GM15510 (cell line): ENCODE data around the gene DOK7.

Experiments
- POLR2A ChIP-seq: IDR thresholded peaks from 3 replicates; pipeline ENCODE4 v1.6.1; 2011; ENCODE audit warnings: borderline replicate concordance; ENCODE audit not compliant: insufficient read length; ENCODE audit errors: extremely low read depth

The DOK7 gene

GRCh38 chr4:3471886-3472285 lies 8.8 kb downstream of the DOK7 start:
- TF ChIP-seq POLR2A: no peak

GRCh38 chr4:3472411-3473141 lies 9.5 kb downstream of the DOK7 start:
- no peak for TF ChIP-seq POLR2A

DNA sequence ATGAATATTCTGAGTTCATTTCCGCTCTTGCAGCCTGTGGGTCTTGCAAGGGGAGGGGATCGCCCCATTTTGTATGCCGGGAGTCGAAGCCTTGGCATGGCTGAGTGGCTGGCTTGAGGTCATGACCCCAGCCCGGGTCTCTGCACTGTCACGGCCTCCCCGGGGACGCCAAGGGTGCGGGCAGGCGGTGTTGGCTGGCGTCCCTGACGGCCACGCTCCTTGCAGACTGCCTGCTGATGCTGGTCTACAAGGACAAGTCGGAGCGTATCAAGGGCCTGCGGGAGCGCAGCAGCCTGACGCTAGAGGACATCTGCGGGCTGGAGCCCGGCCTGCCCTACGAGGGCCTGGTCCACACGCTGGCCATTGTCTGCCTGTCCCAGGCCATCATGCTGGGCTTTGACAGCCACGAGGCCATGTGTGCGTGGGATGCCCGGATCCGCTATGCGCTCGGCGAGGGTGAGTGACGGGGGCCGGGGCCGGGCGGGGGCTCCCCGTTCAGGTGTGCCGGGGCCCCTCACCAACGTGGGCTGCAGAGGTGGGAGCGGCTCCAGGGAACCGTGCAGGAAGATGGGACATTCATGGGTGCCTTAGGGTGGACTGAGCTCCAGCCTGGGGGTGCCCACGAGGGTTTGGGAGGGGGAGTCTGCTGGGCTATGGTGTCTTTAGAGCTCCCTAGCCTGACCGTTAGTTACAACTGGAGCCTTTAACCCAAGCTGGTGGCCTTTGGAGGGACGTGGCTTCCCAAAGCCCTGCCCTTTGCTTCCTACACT lies 10.3 kb downstream of the DOK7 start:
- TF ChIP-seq POLR2A: no peak

- TF ChIP-seq POLR2A: no peak
Observed at GRCh38 chr4:3473996-3474765, 11.1 kb downstream of the DOK7 start.

GRCh38 chr4:3475041-3475712 lies 12.1 kb downstream of the DOK7 start:
- no peak for TF ChIP-seq POLR2A

- TF ChIP-seq POLR2A: no peak
Observed at GRCh38 chr4:3475713-3476260, 12.7 kb downstream of the DOK7 start.

DNA sequence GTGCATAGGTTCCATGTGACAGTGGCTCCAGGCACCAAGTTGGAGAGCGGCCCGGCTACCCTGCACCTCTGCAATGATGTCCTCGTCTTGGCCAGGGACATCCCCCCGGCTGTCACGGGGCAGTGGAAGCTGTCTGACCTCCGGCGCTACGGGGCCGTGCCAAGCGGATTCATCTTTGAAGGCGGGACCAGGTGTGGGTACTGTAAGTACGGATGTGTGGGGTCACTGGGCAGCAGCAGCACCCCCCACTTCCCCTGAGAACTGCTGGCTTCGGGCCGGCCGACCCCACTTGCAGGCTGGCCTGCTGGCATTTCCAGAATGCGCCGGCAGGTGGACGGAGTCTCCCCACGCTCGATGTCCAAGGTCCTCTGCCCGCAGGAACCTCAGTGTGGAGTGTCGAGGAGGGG lies 13.2 kb downstream of the DOK7 start:
- TF ChIP-seq POLR2A: no peak

DNA sequence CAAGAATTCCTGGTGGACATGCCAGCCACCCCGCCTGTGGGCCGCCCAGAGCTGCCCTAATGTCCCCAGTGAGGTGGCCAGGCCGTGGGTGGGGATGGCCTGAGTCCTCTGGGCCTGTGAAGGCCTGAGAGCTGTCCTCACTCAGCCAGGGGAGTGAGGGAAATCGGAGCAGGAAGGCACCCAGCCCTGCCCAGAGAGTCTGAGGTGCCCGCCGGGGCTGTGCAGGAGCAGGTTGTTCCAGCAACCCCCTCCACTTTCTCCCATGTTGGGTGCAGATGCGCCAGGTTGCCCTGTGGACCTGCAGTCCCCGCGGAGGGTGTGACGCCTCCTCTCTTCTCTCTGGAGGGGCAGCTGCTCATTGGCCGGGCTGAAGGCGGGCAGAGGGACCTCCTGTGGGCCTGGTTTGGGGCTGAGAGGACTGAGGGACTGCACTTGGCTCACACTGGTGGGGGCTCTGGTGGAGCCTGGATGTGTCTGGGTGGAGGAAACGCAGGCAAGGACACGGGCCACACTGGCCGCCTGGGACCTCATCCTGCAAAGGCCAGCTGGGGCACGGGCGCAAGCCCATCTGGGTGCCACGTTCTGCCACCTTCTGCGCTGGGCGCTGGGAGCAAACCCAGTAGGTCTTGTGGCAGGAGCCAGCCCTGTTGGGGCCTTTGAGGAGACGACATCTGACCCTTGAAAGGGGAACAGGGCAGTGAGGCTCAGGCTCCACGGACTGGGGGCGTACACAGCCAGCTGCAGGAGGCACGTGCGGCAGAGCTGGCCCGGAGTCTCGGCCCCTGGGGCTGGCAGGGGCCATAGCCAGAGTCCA lies 14.0 kb downstream of the DOK7 start:
- no peak for TF ChIP-seq POLR2A

- TF ChIP-seq POLR2A: no peak
Observed at GRCh38 chr4:3477750-3478430, 14.8 kb downstream of the DOK7 start.

DNA sequence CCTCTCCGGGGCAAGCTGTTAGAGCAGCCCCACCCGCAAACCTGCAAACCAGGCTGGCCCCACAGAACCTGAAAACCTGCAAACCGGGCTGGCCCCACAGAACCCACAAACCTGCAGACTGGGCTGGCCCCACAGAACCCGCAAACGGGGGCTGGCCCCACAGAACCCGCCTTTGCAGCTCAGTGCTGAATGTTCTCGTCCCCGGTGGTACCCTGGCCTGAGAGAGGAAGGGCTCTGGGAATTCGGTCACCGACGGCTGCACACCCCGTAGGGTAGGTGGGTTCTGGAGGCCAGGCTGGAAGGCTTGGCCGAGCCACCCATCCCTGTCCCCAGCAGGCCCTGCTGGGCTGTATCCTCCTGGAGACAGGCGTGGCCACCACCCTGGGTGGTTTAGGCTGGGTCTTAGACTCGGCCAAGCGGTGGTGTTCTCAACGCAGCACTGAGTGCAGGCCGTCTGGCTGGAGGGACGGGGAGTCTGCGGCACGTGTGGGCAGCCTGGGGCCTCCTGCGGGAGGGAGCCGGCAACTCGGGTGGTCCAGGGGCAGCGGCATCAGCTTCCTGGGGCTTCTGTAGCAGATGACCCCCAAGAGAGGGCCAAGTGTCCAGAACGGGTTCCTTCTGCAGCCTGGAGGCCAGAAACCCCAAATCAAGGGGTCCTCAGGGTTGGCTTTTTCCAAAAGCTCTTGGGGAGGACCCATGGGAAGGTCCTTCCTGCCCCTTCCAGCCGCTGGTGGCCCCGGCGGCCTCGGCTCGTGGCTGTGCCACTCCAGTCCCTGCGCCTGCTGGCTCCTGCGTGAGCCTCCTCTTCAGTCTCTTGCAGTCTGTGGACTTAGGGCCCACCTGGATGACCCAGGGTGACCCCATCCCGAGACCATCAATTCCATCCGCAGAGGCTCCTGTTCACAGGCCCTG lies 15.6 kb downstream of the DOK7 start:
- no peak for TF ChIP-seq POLR2A

DNA sequence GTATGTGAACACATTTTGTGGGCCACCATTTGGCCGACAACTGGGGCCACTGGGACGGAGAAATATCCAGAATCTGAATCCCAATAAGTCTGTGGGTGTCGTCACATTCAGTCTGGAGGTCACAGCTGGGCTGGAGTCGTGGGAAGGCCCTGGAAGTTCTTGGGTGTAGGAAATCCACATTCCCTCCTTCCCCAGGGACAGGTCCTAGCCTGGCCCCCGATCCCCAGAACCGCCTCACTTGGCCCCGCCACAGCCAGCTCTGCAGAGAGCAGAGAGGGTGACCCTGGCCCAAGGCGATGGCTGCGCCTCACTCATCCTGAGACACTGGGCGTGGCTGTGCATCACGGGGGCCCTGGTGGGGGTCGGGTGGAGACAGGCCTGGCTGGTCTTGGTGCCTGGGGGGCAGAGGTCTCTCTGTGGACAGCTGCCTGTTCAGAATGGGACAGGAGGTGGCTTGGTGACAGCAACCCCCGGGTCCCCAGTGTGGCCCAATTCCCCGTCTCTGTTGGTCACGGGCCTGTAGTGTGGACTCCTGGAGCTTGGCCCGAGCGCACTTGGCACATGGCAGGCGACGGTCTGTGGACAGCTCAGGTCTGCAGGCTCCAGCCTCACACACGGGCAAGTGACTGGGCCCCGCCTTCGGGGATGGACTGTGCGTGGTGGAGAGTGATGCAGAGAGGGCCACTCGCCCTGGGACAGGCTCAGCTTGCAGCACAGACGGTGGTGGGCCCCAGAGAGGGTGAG lies 16.4 kb downstream of the DOK7 start:
- no peak for TF ChIP-seq POLR2A
